WERI-Rb-1 (cell line): ENCODE measurements around the gene GLRA2.

ENCODE experiments used
- DNase-seq: peaks from one replicate; pipeline ENCODE4 v3.0.0-alpha.2; 2020
- H3K27ac ChIP-seq: fragments of 250-450 bp; sonication (Bioruptor Pico); 2 replicates; pipeline ENCODE4 v1.5.1; 2020; ENCODE audit warnings: mild to moderate bottlenecking, moderate library complexity
- H3K27me3 ChIP-seq: fragments of 250-450 bp; sonication (Bioruptor Pico); 2 replicates; pipeline ENCODE4 v1.5.1; 2021; ENCODE audit warnings: mild to moderate bottlenecking, low read depth, moderate library complexity; ENCODE audit not compliant: insufficient read depth, severe bottlenecking
- H3K36me3 ChIP-seq: fragments of 250-450 bp; sonication (Bioruptor Pico); 2 replicates; pipeline ENCODE4 v1.5.1; 2020; ENCODE audit warnings: mild to moderate bottlenecking, moderate library complexity
- H3K4me3 ChIP-seq: 2 replicates; pipeline ENCODE4 v1.5.1; 2011; ENCODE audit warnings: low read depth, mild to moderate bottlenecking, control low read depth, low read length
- H3K9me3 ChIP-seq: fragments of 250-450 bp; sonication (Bioruptor Pico); 2 replicates; pipeline ENCODE4 v1.5.1; 2021; ENCODE audit warnings: mild to moderate bottlenecking, moderate library complexity; ENCODE audit not compliant: severe bottlenecking
- CTCF ChIP-seq: IDR thresholded peaks from 2 replicates; pipeline ENCODE4 v1.5.1; 2011; ENCODE audit warnings: low read depth, mild to moderate bottlenecking, control low read depth, inconsistent platforms, low read length

The GLRA2 gene

GRCh38 chrX:14501327-14501726 lies 28.0 kb upstream of the GLRA2 start:
- Histone ChIP-seq H3K4me3 (no peak overlapping the region), H3K27me3 (peaks cover 8% of the 10 kb centered on the region), H3K27ac (no peak overlapping the region), H3K36me3 (no peaks in the 10 kb centered on the region), H3K9me3 (no peaks in the 10 kb centered on the region)
- no peak for TF ChIP-seq CTCF
- DNase-seq: no peak

- no peak for TF ChIP-seq CTCF
- H3K9me3 ChIP-seq: no peaks in the 10 kb centered on the region
- H3K27ac ChIP-seq: no peak overlapping the region
- DNase-seq: no peak
- peaks cover 17% of the 10 kb centered on the region for H3K27me3 ChIP-seq
- H3K4me3 ChIP-seq: no peak overlapping the region
- no peaks in the 10 kb centered on the region for H3K36me3 ChIP-seq
Observed at GRCh38 chrX:14504960-14505538, 24.3 kb upstream of the GLRA2 start.

GRCh38 chrX:14505648-14506047 lies 23.7 kb upstream of the GLRA2 start:
- no peaks in the 10 kb centered on the region for H3K9me3 ChIP-seq
- TF ChIP-seq CTCF: no peak
- H3K36me3 ChIP-seq: no peaks in the 10 kb centered on the region
- H3K27me3 ChIP-seq: peaks cover 17% of the 10 kb centered on the region
- H3K4me3 ChIP-seq: no peak overlapping the region
- DNase-seq: no peak
- no peak overlapping the region for H3K27ac ChIP-seq

GRCh38 chrX:14506866-14507265 lies 22.5 kb upstream of the GLRA2 start:
- H3K27me3 ChIP-seq: peaks cover 15% of the 10 kb centered on the region
- no peak overlapping the region for H3K4me3 ChIP-seq
- H3K36me3 ChIP-seq: no peaks in the 10 kb centered on the region
- no peak for DNase-seq
- H3K27ac ChIP-seq: no peak overlapping the region
- H3K9me3 ChIP-seq: no peaks in the 10 kb centered on the region
- TF ChIP-seq CTCF: no peak

- no peaks in the 10 kb centered on the region for H3K9me3 ChIP-seq
- H3K4me3 ChIP-seq: no peak overlapping the region
- H3K27ac ChIP-seq: no peak overlapping the region
- DNase-seq: no peak
- no peaks in the 10 kb centered on the region for H3K36me3 ChIP-seq
- no peak for TF ChIP-seq CTCF
- peaks cover 13% of the 10 kb centered on the region for H3K27me3 ChIP-seq
Observed at GRCh38 chrX:14508025-14508690, 21.2 kb upstream of the GLRA2 start.
